Middle frontal gyrus (tissue), 1 donor: ENCODE measurements around the gene NPDC1.
"Not testable (repeated sequence)": the region's sequence is repeated elsewhere in the genome, so short reads cannot be mapped to it uniquely, and the experiment has no call there.

Experiments used
- DNase-seq: peaks from one replicate; pipeline ENCODE4 v3.0.0-alpha.2; 2015; ENCODE audit warnings: low spot score; ENCODE audit errors: extremely low spot score

The NPDC1 gene

GRCh38 chr9:137075275-137075775, 29.3 kb upstream of the NPDC1 start:
- DNase-seq = no peak

GRCh38 chr9:137074657-137075274, 28.8 kb upstream of the NPDC1 start:
- no peak for DNase-seq

GRCh38 chr9:137073992-137074399, 28.0 kb upstream of the NPDC1 start:
- DNase-seq = no peak

- no peak for DNase-seq
Measured at GRCh38 chr9:137071282-137071681, 25.3 kb upstream of the NPDC1 start.

GRCh38 chr9:137070906-137071275, 24.9 kb upstream of the NPDC1 start:
- DNase-seq = peak; percentile 77

GRCh38 chr9:137070201-137070905, 24.4 kb upstream of the NPDC1 start, which contains the start of gene SAPCD2:
Gene SAPCD2 (minus strand): TSS chr9:137070557. CDS start chr9:137070460, 97 bp downstream.
- DNase-seq = peak; percentile 75

GRCh38 chr9:137069508-137070091, 23.6 kb upstream of the NPDC1 start:
- DNase-seq = no peak

GRCh38 chr9:137068539-137069507, 22.8 kb upstream of the NPDC1 start:
- no peak for DNase-seq

GRCh38 chr9:137067860-137068538, 22.0 kb upstream of the NPDC1 start:
- peak; percentile 68 for DNase-seq

- DNase-seq = no peak
Measured at GRCh38 chr9:137066096-137066861, 20.3 kb upstream of the NPDC1 start.

- DNase-seq = no peak
Measured at GRCh38 chr9:137065336-137065967, 19.5 kb upstream of the NPDC1 start.

GRCh38 chr9:137064880-137065164, 18.8 kb upstream of the NPDC1 start:
- no peak for DNase-seq

- DNase-seq = no peak
Measured at GRCh38 chr9:137064027-137064879, 18.3 kb upstream of the NPDC1 start.

- DNase-seq = no peak
Measured at GRCh38 chr9:137063311-137064026, 17.5 kb upstream of the NPDC1 start.

GRCh38 chr9:137062798-137063197, 16.8 kb upstream of the NPDC1 start:
- DNase-seq = not testable (repeated sequence)

- no peak for DNase-seq
Measured at GRCh38 chr9:137062384-137062783, 16.4 kb upstream of the NPDC1 start.

GRCh38 chr9:137058521-137059234, 12.7 kb upstream of the NPDC1 start:
- no peak for DNase-seq
